ENCODE measurements around the gene HOOK1. TPM values are rescaled to one million over a fixed set of nuclear protein-coding genes. Genes with fewer than 3 reads are reported as not detected.

HOOK1 gene
- total and polyA plus RNA-seq, 2 experiments from 2014 or later = 27.4 to 27.6 TPM

DNA sequence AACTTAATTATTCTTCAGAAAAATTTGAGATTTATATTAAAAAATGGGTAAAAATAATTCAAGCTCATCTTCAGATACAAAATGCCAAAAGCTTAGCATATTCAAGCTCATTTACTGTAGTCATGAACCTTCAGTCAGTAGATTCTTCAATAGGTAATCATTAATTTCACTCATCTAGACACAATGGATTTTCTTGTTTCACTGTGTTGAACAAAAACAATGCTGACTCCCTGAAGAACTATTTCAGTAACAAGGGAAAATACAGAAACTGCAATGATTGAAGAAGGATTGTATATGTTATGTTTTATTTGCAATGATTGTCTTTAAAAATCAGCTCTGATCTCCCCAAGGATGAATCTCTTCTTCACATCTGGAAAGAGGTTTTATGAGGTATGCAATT, 9.2 kb upstream of the HOOK1 start (continued):
- TF ChIP-seq CREB1 (CRISPR knock-in tag; IDR thresholded peaks at IDR 0.05; ENCODE audit: low read depth) (no peak), JUNB (IDR thresholded peaks at IDR 0.05; ENCODE audit: unreplicated experiment) (no peak), EZH2 (IDR thresholded peaks at IDR 0.05; ENCODE audit: low read depth, unreplicated experiment) (no peak), ZNF114 (CRISPR knock-in tag; IDR thresholded peaks at IDR 0.05) (no peak), POLR2AphosphoS5 (IDR thresholded peaks at IDR 0.05; ENCODE audit: low read depth) (no peak), NANOG (IDR thresholded peaks at IDR 0.05; ENCODE audit: borderline replicate concordance) (no peak), STAT1 (IDR thresholded peaks at IDR 0.05; ENCODE audit: unreplicated experiment) (no peak)
- TF ChIP-seq, protein P1, sequence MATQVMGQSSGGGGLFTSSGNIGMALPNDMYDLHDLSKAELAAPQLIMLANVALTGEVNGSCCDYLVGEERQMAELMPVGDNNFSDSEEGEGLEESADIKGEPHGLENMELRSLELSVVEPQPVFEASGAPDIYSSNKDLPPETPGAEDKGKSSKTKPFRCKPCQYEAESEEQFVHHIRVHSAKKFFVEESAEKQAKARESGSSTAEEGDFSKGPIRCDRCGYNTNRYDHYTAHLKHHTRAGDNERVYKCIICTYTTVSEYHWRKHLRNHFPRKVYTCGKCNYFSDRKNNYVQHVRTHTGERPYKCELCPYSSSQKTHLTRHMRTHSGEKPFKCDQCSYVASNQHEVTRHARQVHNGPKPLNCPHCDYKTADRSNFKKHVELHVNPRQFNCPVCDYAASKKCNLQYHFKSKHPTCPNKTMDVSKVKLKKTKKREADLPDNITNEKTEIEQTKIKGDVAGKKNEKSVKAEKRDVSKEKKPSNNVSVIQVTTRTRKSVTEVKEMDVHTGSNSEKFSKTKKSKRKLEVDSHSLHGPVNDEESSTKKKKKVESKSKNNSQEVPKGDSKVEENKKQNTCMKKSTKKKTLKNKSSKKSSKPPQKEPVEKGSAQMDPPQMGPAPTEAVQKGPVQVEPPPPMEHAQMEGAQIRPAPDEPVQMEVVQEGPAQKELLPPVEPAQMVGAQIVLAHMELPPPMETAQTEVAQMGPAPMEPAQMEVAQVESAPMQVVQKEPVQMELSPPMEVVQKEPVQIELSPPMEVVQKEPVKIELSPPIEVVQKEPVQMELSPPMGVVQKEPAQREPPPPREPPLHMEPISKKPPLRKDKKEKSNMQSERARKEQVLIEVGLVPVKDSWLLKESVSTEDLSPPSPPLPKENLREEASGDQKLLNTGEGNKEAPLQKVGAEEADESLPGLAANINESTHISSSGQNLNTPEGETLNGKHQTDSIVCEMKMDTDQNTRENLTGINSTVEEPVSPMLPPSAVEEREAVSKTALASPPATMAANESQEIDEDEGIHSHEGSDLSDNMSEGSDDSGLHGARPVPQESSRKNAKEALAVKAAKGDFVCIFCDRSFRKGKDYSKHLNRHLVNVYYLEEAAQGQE (IDR thresholded peaks at IDR 0.05; ENCODE audit: unreplicated experiment) = no peak

DNA sequence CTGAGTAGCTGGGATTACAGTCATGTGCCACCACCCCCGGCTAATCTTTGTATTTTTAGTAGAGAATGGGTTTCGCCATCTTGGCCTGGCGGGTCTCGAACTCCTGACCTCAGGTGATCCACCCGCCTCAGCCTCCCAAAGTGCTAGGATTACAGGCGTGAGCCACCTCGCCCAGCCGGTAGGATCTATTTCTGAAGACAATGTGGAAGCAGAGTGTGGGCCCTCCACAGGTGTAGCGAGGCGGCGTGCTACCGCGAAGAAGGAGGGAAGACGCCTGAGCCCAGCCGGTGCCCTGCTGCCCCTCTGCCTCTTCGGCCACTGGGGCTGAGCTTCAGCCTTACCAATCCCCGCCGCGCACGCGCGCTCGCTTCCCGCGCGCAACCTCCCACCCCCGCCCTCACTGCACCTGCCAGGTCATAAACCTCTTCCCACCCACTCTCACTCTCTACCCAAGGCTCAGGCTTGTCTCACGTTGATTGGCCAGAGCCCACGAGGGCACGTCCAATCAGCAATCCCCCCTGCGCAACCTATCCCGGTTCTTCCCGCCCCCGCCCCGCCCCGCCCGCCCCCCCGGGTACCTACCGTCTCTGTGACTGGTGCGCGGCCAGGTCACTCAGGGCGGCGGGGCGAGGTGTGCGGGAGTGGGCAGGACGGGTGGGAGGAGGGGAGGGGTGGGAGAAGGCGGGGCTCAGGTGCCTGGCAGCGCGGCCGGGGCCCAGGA, 409 bp upstream of the HOOK1 start:
- Mint-ChIP-seq H3K4me3 (no peak overlapping the region; the same call in 1 of the 3 replicates), H3K36me3 (ENCODE audit: low read depth) (no peaks in the 10 kb centered on the region), H3K27me3 (ENCODE audit: insufficient read depth, low read depth, poor library complexity) (no peaks in the 10 kb centered on the region), H3K9me3 (no peaks in the 10 kb centered on the region), H3K4me1 (no peaks in the 10 kb centered on the region), H3K27ac (peak overlapping the region; percentile 87)
- no peaks in the 10 kb centered on the region for H3K36me3 ChIP-seq (ENCODE audit: insufficient read depth)
- TF ChIP-seq ZNF114 (CRISPR knock-in tag; IDR thresholded peaks at IDR 0.05) (0 out of 2 replicates have a peak, but pooled peaks have one; percentile 49), POLR2AphosphoS5 (IDR thresholded peaks at IDR 0.05; ENCODE audit: low read depth) (peak; percentile 75), EZH2phosphoT487 (IDR thresholded peaks at IDR 0.05; ENCODE audit: unreplicated experiment) (no peak)
- TF ChIP-seq, protein P2, sequence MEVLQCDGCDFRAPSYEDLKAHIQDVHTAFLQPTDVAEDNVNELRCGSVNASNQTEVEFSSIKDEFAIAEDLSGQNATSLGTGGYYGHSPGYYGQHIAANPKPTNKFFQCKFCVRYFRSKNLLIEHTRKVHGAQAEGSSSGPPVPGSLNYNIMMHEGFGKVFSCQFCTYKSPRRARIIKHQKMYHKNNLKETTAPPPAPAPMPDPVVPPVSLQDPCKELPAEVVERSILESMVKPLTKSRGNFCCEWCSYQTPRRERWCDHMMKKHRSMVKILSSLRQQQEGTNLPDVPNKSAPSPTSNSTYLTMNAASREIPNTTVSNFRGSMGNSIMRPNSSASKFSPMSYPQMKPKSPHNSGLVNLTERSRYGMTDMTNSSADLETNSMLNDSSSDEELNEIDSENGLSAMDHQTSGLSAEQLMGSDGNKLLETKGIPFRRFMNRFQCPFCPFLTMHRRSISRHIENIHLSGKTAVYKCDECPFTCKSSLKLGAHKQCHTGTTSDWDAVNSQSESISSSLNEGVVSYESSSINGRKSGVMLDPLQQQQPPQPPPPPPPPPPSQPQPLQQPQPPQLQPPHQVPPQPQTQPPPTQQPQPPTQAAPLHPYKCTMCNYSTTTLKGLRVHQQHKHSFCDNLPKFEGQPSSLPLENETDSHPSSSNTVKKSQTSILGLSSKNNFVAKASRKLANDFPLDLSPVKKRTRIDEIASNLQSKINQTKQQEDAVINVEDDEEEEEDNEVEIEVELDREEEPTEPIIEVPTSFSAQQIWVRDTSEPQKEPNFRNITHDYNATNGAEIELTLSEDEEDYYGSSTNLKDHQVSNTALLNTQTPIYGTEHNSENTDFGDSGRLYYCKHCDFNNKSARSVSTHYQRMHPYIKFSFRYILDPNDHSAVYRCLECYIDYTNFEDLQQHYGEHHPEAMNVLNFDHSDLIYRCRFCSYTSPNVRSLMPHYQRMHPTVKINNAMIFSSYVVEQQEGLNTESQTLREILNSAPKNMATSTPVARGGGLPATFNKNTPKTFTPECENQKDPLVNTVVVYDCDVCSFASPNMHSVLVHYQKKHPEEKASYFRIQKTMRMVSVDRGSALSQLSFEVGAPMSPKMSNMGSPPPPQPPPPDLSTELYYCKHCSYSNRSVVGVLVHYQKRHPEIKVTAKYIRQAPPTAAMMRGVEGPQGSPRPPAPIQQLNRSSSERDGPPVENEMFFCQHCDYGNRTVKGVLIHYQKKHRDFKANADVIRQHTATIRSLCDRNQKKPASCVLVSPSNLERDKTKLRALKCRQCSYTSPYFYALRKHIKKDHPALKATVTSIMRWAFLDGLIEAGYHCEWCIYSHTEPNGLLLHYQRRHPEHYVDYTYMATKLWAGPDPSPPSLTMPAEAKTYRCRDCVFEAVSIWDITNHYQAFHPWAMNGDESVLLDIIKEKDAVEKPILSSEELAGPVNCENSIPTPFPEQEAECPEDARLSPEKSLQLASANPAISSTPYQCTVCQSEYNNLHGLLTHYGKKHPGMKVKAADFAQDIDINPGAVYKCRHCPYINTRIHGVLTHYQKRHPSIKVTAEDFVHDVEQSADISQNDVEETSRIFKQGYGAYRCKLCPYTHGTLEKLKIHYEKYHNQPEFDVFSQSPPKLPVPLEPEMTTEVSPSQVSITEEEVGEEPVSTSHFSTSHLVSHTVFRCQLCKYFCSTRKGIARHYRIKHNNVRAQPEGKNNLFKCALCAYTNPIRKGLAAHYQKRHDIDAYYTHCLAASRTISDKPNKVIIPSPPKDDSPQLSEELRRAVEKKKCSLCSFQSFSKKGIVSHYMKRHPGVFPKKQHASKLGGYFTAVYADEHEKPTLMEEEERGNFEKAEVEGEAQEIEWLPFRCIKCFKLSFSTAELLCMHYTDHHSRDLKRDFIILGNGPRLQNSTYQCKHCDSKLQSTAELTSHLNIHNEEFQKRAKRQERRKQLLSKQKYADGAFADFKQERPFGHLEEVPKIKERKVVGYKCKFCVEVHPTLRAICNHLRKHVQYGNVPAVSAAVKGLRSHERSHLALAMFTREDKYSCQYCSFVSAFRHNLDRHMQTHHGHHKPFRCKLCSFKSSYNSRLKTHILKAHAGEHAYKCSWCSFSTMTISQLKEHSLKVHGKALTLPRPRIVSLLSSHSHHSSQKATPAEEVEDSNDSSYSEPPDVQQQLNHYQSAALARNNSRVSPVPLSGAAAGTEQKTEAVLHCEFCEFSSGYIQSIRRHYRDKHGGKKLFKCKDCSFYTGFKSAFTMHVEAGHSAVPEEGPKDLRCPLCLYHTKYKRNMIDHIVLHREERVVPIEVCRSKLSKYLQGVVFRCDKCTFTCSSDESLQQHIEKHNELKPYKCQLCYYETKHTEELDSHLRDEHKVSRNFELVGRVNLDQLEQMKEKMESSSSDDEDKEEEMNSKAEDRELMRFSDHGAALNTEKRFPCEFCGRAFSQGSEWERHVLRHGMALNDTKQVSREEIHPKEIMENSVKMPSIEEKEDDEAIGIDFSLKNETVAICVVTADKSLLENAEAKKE (CRISPR knock-in tag; IDR thresholded peaks at IDR 0.05) = no peak
- TF ChIP-seq, protein P1 (IDR thresholded peaks at IDR 0.05; ENCODE audit: unreplicated experiment) = no peak
- peak overlapping the region; percentile 57 for H3K4me2 ChIP-seq
- H3K4me3 ChIP-seq = peak overlapping the region; percentile 72
- ATAC-seq (peak; percentile 91), DNase-seq (ENCODE audit: low spot score) (peak; percentile 94)
- H3K27me3 ChIP-seq (ENCODE audit: insufficient read depth) = peaks cover 12% of the 10 kb centered on the region
- H2AFZ ChIP-seq = peak overlapping the region; percentile 91
- no peaks in the 10 kb centered on the region for H3K9me2 ChIP-seq (ENCODE audit: insufficient read depth)
- H3K4me1 ChIP-seq (ENCODE audit: insufficient read depth) = peaks cover 16% of the 10 kb centered on the region
- H3K79me2 ChIP-seq (replicated peaks; ENCODE audit: insufficient read depth) = peaks cover 39% of the 10 kb centered on the region
- no peaks in the 10 kb centered on the region for H3F3A ChIP-seq (replicated peaks; ENCODE audit: low read depth)
- peaks cover 15% of the 10 kb centered on the region for H4K20me1 ChIP-seq (replicated peaks; ENCODE audit: insufficient read depth)
- no peak overlapping the region for H3K27ac ChIP-seq (ENCODE audit: low read depth)

Measured in GM23338 (cell line).